Measurements from ENCODE around the gene TMEM63C.

TMEM63C gene

GRCh38 chr14:77220246-77221017 is 38.8 kb downstream of the TMEM63C start:
- in situ Hi-C loops (cut with HindIII; ENCODE audit: low sequenced_read_pairs), result no loop called here

- in situ Hi-C loops (cut with HindIII; ENCODE audit: low sequenced_read_pairs), result no loop called here
These were observed 39.8 kb downstream of the TMEM63C start for GRCh38 chr14:77221241-77221871.

- in situ Hi-C loops (cut with HindIII; ENCODE audit: low sequenced_read_pairs), result no loop called here
These were observed 41.1 kb downstream of the TMEM63C start for GRCh38 chr14:77222546-77223225.

- in situ Hi-C loops (cut with HindIII; ENCODE audit: low sequenced_read_pairs), result no loop called here
These were observed 42.6 kb downstream of the TMEM63C start for GRCh38 chr14:77224212-77224611.

GRCh38 chr14:77225254-77225653 is 43.7 kb downstream of the TMEM63C start:
- in situ Hi-C loops (cut with HindIII; ENCODE audit: low sequenced_read_pairs), result no loop called here

DNA sequence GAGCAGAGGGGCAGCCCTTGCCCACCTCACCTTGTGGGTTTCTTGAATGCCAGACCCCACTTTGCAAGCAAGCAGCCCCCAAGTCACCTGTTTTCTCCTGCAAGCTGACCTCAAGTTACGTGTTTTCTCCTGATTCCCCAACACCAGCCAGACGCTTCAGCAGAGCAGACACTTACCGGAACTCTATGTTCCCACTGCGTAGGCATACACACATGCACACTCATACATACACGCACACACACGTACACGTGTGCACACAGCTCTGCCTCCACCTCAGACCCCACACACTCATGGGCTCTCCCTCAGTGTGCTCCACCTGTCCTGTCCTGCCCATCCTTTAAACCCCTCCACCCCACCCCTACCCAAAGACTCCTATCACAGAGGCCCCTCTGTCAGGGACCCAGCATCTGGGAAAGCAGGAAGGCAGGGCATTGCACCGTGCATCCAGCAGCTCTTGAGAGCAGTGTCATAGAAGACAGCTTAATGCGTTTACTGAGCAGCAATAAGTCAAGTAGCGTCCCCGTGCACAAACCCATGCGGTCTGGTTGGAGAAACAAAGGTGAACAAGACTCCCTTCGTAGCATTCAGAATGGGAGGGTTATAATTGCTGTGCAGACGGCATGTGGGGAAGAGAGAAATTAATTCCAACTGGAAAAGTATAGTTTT is 44.4 kb downstream of the TMEM63C start:
- in situ Hi-C loops (cut with HindIII; ENCODE audit: low sequenced_read_pairs), result no loop called here

GRCh38 chr14:77228056-77228455 is 46.5 kb downstream of the TMEM63C start:
- in situ Hi-C loops (cut with HindIII; ENCODE audit: low sequenced_read_pairs), result no loop called here

- in situ Hi-C loops (cut with HindIII; ENCODE audit: low sequenced_read_pairs), result no loop called here
These were observed 49.3 kb downstream of the TMEM63C start for GRCh38 chr14:77230914-77231313.

DNA sequence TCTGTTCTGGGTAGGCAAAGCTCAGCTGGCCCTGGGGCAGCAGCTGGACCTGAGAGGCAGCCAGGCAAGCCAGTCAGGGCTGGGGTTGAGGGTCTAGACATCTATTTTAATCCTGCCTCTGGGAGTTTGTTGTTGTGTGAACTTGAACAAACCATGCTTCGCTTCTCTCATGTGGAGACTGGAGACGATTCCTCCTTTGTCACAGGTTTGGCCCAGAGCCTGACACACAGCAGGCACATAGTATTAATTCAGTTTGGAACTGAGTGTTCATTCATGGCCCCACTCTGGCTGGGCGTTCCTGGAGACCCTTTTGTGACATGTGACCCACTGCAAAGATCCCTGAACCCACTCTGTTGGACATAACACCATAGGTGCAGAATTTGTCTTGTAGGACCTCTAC is 50.1 kb downstream of the TMEM63C start:
- in situ Hi-C loops (cut with HindIII; ENCODE audit: low sequenced_read_pairs), result no loop called here

DNA sequence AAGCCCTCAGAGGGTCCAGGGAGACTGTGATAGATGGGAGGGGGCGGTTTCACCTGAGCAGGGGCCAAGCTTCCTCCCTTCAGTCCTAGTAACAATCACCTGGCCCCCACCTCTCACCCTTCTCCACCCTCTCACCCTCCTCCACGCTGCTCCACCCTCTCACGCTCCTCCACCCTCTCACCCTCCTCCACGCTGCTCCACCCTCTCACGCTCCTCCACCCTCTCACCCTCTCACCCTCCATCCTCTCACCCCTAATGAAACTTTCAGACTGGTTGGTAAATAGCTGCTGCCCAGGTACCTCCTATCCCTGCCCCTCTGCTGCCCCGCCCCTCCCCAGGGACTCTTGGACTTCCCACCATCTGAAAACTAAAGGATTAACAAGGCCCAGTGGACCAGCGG is 55.2 kb downstream of the TMEM63C start:
- in situ Hi-C loops (cut with HindIII; ENCODE audit: low sequenced_read_pairs), result loop anchor here (5.0 kb wide), 1 partner anchor 60 kb away; no protein-coding TSS in a partner anchor

DNA sequence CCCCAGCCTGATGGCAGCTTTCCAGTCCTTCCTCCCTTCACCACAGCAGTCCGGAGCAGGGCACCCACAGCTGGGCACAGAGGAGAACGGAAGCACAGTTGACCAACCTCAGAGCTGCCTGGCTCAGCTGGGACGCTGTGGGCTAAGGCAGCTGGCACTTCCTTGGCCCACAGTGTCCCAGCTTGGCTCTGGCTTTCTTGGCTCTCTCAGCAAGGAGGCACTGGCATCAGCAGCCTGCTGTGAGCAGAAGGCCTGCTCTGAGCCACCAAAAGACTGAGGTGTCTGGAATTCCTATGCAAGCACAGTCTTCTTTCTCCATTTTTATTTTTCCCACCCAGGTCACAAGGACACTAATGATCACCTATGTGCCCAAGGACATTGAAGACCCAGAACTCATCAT is 56.8 kb downstream of the TMEM63C start:
- in situ Hi-C loops (cut with HindIII; ENCODE audit: low sequenced_read_pairs), result loop anchor here (5.0 kb wide), 1 partner anchor 61 kb away; no protein-coding TSS in a partner anchor

DNA sequence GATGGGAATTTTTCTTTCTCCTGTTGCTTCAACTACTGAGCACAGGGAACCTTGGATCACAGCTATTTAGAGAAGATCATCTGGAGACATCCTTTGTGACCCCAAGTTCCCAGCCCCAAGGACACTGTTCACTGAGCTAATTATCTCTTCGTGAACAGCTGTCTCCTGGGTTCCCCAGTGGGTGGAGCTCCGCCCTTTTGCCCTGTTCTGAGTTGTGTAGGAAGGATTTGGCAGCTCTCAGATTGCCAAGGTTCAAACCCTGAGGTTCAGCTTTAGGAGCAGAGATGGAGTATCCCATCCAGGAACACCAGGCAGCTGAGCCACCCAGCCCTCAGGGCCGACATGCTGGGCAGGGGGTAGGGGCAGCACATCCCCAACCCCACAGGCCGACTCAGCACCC is 57.4 kb downstream of the TMEM63C start:
- in situ Hi-C loops (cut with HindIII; ENCODE audit: low sequenced_read_pairs), result loop anchor here (5.0 kb wide), 1 partner anchor 62 kb away; no protein-coding TSS in a partner anchor

DNA sequence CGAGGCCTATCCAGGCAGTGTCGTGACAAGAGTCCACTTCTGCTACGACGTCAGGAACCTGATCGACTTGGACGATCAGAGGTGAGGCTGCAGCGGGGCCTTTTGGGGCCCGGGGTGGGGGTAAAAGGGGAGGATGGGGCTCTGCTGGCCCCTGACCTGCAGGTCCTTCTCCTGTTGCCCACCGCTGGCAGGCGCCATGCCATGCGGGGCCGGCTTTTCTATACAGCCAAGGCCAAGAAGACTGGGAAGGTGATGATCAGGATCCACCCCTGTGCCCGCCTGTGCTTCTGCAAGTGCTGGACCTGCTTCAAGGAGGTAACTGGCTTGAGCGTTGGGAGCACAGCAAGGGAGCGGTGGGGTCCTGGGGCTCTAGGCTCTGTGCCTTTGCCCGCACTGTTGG is 57.8 kb downstream of the TMEM63C start:
- in situ Hi-C loops (cut with HindIII; ENCODE audit: low sequenced_read_pairs), result loop anchor here (5.0 kb wide), 1 partner anchor 62 kb away; no protein-coding TSS in a partner anchor

- in situ Hi-C loops (cut with HindIII; ENCODE audit: low sequenced_read_pairs), result no loop called here
These were observed 58.8 kb downstream of the TMEM63C start for GRCh38 chr14:77240336-77240915.

DNA sequence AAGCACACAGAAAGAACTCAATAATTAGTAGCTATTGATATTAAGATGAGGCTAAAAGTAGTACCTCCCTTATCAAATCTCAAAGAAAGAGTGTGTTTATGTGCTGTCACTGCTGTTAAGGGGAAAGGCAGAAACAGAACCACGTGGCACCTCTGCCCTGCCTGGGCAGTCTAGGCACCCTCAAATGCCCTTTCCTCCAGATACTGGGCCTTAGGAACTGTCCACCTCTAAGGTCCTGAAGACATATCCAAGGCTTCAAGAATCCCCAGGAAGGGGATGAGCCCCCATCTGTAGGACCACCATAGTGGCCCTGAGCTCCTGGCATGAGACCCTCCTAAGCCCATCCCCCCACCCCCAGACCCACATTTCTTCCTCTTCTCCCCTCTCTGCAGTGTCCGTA is 60.4 kb downstream of the TMEM63C start:
- in situ Hi-C loops (cut with HindIII; ENCODE audit: low sequenced_read_pairs), result no loop called here

GRCh38 chr14:77242752-77243151 is 61.2 kb downstream of the TMEM63C start:
- in situ Hi-C loops (cut with HindIII; ENCODE audit: low sequenced_read_pairs), result no loop called here

DNA sequence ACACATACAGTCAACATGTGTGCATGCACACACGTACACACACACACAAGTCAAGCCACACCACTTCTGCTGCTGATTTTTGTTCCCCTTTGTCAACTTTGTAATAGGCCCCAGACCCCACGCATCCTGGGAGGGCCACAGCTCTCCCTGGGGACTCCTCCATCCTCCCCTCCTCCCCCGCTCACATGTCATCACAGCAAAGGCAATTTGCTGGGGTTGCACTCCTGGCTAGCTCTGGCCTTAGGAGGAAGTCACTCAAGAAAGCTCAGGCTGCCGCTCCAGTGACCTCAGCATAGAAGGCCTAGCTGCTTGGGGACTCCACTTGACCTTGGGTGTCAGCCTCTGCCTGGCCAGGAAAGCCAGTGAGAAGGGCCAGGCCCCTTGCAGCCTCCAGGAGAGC is 62.3 kb downstream of the TMEM63C start:
- in situ Hi-C loops (cut with HindIII; ENCODE audit: low sequenced_read_pairs), result no loop called here

DNA sequence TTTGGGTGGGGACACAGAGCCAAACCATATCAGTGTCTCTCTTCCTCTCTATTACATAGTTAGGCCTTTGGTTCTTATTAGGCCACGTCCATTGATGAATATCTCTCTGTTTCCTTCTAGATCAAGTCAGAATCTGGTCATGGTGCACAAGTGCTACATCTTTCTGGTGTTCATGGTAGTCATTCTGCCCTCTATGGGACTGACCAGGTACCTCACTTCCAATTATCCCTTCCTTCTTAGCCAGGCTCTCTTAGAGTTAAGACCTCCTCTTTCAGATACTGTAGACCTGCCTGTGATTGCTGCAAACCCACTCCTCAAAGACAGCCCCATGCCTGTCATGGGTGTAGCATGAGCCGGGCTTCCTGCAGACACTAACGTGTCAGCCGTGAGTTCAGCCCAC is 64.2 kb downstream of the TMEM63C start:
- in situ Hi-C loops (cut with HindIII; ENCODE audit: low sequenced_read_pairs), result no loop called here

DNA sequence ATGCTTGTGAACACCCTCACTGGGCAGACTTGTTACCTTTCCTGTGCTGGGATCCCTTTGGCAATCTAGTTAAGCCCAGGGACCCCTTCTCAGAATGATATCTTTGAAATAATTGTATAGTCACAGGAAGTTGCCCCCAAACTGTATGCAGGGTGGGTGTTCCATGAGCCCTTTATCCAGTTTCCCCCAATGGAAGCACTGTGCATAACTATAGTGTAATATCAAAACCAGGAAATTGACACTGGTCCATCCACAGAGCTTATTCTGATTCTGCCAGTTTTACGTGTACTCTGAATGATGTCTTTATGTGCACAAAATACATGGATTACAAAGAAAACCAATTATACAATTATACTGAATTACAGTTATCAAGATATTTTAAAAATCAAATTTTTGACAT is 65.2 kb downstream of the TMEM63C start:
- in situ Hi-C loops (cut with HindIII; ENCODE audit: low sequenced_read_pairs), result no loop called here

- in situ Hi-C loops (cut with HindIII; ENCODE audit: low sequenced_read_pairs), result no loop called here
These were observed 67.1 kb downstream of the TMEM63C start for GRCh38 chr14:77248666-77249065.

DNA sequence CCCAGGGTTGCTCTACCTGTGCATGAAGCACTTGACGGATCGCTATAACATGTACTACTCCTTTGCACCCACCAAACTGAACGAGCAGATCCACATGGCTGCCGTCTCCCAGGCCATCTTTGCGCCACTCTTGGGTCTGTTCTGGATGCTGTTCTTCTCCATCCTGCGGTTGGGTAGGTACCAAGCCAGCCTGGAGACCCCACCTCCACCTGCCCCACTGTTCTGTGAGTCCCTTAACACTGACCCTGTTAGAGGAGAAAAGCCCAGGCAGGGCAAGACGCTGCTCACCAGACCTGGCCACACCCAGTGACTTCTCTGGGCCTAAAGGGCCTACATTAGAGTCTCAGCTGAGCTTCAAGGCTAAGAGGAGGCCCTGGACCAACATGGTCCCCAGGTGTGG is 67.7 kb downstream of the TMEM63C start:
- in situ Hi-C loops (cut with HindIII; ENCODE audit: low sequenced_read_pairs), result no loop called here
